GM19468 (cell line): Measurements from ENCODE around the gene DRD1.

ENCODE experiments used
- ATAC-seq: cut with Tn5 transposase; IDR thresholded peaks from one replicate; pipeline ENCODE4 v1.9.1; 2021; ENCODE audit warnings: mild to moderate bottlenecking, moderate library complexity, moderate number of reproducible peaks; ENCODE audit not compliant: unreplicated experiment; ENCODE audit errors: extremely low read depth

DRD1 gene

GRCh38 chr5:175444060-175444904 is at the start of gene DRD1:
Gene DRD1, minus strand, starts transcription at chr5:175444182. Its CDS starts 1,083 bp downstream, at chr5:175443099.
- ATAC-seq = no peak

- ATAC-seq = no peak
Measured at GRCh38 chr5:175493726-175494125, 49.7 kb upstream of the DRD1 start.

- no peak for ATAC-seq
Measured at GRCh38 chr5:175493260-175493659, 49.3 kb upstream of the DRD1 start.

GRCh38 chr5:175491223-175491622 is 47.2 kb upstream of the DRD1 start:
- ATAC-seq = no peak

GRCh38 chr5:175489693-175490443 is 45.9 kb upstream of the DRD1 start:
- ATAC-seq = peak; percentile 48

GRCh38 chr5:175487514-175488222 is 43.7 kb upstream of the DRD1 start:
- no peak for ATAC-seq

- no peak for ATAC-seq
Measured at GRCh38 chr5:175485631-175486030, 41.6 kb upstream of the DRD1 start.

GRCh38 chr5:175484829-175485228 is 40.8 kb upstream of the DRD1 start:
- no peak for ATAC-seq

- no peak for ATAC-seq
Measured at GRCh38 chr5:175484322-175484721, 40.3 kb upstream of the DRD1 start.

GRCh38 chr5:175483337-175483736 is 39.4 kb upstream of the DRD1 start:
- ATAC-seq = no peak

- ATAC-seq = no peak
Measured at GRCh38 chr5:175479125-175479881, 35.3 kb upstream of the DRD1 start.

GRCh38 chr5:175478384-175479124 is 34.6 kb upstream of the DRD1 start, which contains the start of gene SFXN1:
Gene SFXN1, plus strand, starts transcription at chr5:175478560. Its CDS starts 13,544 bp downstream, at chr5:175492104.
- peak; percentile 80 for ATAC-seq

GRCh38 chr5:175478008-175478383 is 34.0 kb upstream of the DRD1 start:
- no peak for ATAC-seq

- ATAC-seq = no peak
Measured at GRCh38 chr5:175477440-175477839, 33.5 kb upstream of the DRD1 start.

GRCh38 chr5:175475248-175475647 is 31.3 kb upstream of the DRD1 start:
- no peak for ATAC-seq

GRCh38 chr5:175472378-175472777 is 28.4 kb upstream of the DRD1 start:
- ATAC-seq = no peak

GRCh38 chr5:175471628-175472027 is 27.6 kb upstream of the DRD1 start:
- no peak for ATAC-seq

- no peak for ATAC-seq
Measured at GRCh38 chr5:175471196-175471595, 27.2 kb upstream of the DRD1 start.

GRCh38 chr5:175470781-175471180 is 26.8 kb upstream of the DRD1 start:
- no peak for ATAC-seq
